Psoas muscle (tissue), 8 donors: ENCODE measurements around the gene CTTNBP2. TPM values are rescaled to one million over a fixed set of nuclear protein-coding genes. Genes with fewer than 3 reads are reported as not detected.

Experiments
- ATAC-seq, 4 donors: fragments of 200-7000 bp; cut with Tn5 transposase; one replicate each; pipeline ENCODE4 v1.9.1; 2020; ENCODE audit warnings: moderate library complexity in 3 of 4, mild to moderate bottlenecking in 2 of 4
- DNase-seq, 2 donors: peaks; one replicate each; pipeline ENCODE4 v3.0.0-alpha.2; 2020
- H3K27ac ChIP-seq: fragments of 200-600 bp; one replicate; pipeline ENCODE4 v1.8.0; 2022
- H3K27me3 ChIP-seq, 3 donors: fragments of 200-600 bp in 1 of 3; one replicate each; pipeline versions ENCODE4 v1.6.1 to v1.8.0; 2013 to 2022; ENCODE audit warnings: low read length in 2 of 3, mild to moderate bottlenecking in 2 of 3, moderate library complexity in 1 of 3; ENCODE audit not compliant: insufficient read depth in 3 of 3
- H3K36me3 ChIP-seq, 2 donors: fragments of 200-600 bp in 1 of 2; one replicate each; pipeline versions ENCODE4 v1.6.1 to v1.8.0; 2013 to 2022; ENCODE audit warnings: low read depth in 1 of 2, mild to moderate bottlenecking in 1 of 2, moderate library complexity in 1 of 2; ENCODE audit not compliant: insufficient read depth in 1 of 2
- H3K4me1 ChIP-seq: fragments of 200-600 bp; one replicate; pipeline ENCODE4 v1.8.0; 2022
- H3K4me3 ChIP-seq: fragments of 200-600 bp; one replicate; pipeline ENCODE4 v1.8.0; 2022; ENCODE audit warnings: mild to moderate bottlenecking
- H3K9me3 ChIP-seq: fragments of 200-600 bp; one replicate; pipeline ENCODE4 v1.8.0; 2022
- CTCF ChIP-seq: fragments of 200-600 bp; IDR thresholded peaks from one replicate; pipeline ENCODE4 v1.8.0; 2022; ENCODE audit warnings: antibody characterized with exemption
- WGBS, 3 donors: extraction: QIAGEN DNeasy Blood & Tissue Kit; methylation state at CpG; one replicate each; pipeline versions ENCODE4 v1.1.6 to v1.1.7; 2013; 5-methylcytosine and 5-hydroxymethylcytosine counted together
- intact Hi-C, 2 donors: fragments of 100-400 bp; cut with DNase I; formaldehyde crosslinking; loops; one replicate each; pipeline versions ENCODE4 v1.11.0 to v1.14.2; 2022
- polyA plus RNA-seq, 3 donors: library from polyadenylated mRNA; stranded (reverse); fragments of 200-250 nt; gene quantifications; one replicate each; pipeline ENCODE4 v1.2.3, GENCODE V29; 2013
- total RNA-seq, 4 donors: library from RNA; stranded (reverse); fragmentation: NEBNext Ultra II Directional in 2 of 4; extraction: Animal tissue kit (Norgen Biotek cat#: 25700) in 2 of 4; gene quantifications; one replicate each; pipeline versions ENCODE4 v1.2.1 to v1.2.4, GENCODE V29; 2021 to 2023
- donor health status: healthy with polysubstance abuse.
- donor health status: DM: no; HTN: no; CAD: no; lungs with moderate emphysema.
- donor health status: Bipolar disorder and iron deficiency.
- donor health status: healthy.
- donor health status: DM: yes; HTN: yes; CAD: no.
- donor health status: DM: no; HTN: no; CAD: no.
- donor health status: DM: no; HTN: no; CAD: no.
- donor health status: DM: yes; HTN: yes; CAD: no.

The CTTNBP2 gene
- total and polyA plus RNA-seq, 7 donors, result 0.10 to 1.8 (median 0.38) TPM

DNA sequence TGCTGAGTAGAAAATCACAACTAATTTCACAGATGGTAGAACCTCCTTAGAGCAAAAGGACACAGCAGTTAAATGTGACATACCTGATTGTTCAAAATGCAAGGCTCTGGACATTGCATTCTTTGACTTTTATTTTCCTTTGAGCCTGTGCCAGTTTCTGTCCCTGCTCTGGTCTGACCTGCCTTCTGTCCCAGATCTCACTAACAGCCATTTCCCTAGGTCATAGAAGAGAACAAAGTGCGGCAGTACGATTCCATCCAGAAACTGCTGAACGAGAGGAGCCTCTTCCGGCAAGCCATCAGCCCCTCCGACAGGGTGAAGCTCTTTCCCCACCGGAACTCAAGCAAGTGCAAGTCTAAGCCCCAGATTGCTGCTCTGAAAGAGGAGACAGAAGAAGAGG is 206.6 kb downstream of the CTTNBP2 start:
- intact Hi-C loops, result no loop called here
- no peak for DNase-seq
- H3K9me3 ChIP-seq, result no peaks in the 10 kb centered on the region
- H3K36me3 ChIP-seq, result no peaks in the 10 kb centered on the region
- H3K27ac ChIP-seq, result no peak overlapping the region
- no peaks in the 10 kb centered on the region for H3K27me3 ChIP-seq
- WGBS, 3 donors, result 88% methylated on average over 6 of the region's 6 CpGs
- TF ChIP-seq CTCF, result no peak
- no peak overlapping the region for H3K4me3 ChIP-seq
- no peaks in the 10 kb centered on the region for H3K4me1 ChIP-seq
- no peak for ATAC-seq

DNA sequence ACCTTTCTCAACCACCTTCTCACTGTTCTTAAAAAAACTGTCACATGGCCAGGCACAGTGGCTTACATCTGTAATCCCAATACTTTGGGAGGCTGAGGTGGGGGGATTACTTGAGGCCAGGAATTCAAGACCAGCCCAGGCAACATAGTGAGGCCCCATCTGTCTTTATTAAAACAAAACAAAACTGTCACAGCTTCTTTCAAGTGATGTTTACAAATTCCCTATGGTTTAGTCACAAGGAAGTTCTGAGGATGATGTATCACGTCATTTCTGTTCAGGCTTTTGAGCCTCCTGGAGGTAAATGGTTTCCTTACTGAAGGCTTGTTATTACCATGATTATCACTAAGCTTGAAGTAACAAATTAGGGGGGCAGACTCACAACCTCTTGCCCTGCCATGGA is 207.2 kb downstream of the CTTNBP2 start:
- no peaks in the 10 kb centered on the region for H3K4me1 ChIP-seq
- intact Hi-C loops, result no loop called here
- DNase-seq (no peak), ATAC-seq (no peak)
- H3K27me3 ChIP-seq, result no peaks in the 10 kb centered on the region
- WGBS, 3 donors, result 67 to 74% (median 69%) methylated on average over 1 of the region's 1 CpG
- no peak overlapping the region for H3K27ac ChIP-seq
- H3K4me3 ChIP-seq, result no peak overlapping the region
- no peaks in the 10 kb centered on the region for H3K36me3 ChIP-seq
- no peak for TF ChIP-seq CTCF
- no peaks in the 10 kb centered on the region for H3K9me3 ChIP-seq

- ATAC-seq, result no peak
- no peak overlapping the region for H3K4me3 ChIP-seq
- H3K27me3 ChIP-seq, result no peaks in the 10 kb centered on the region
- no peak for DNase-seq
- H3K4me1 ChIP-seq, result no peaks in the 10 kb centered on the region
- no peaks in the 10 kb centered on the region for H3K9me3 ChIP-seq
- intact Hi-C loops, result no loop called here
- H3K27ac ChIP-seq, result no peak overlapping the region
- TF ChIP-seq CTCF, result no peak
- no peaks in the 10 kb centered on the region for H3K36me3 ChIP-seq
Observed at GRCh38 chr7:117665368-117665767, 207.9 kb downstream of the CTTNBP2 start.

- no peak overlapping the region for H3K27ac ChIP-seq
- intact Hi-C loops, result no loop called here
- H3K36me3 ChIP-seq, result no peaks in the 10 kb centered on the region
- WGBS, 3 donors, result 88 to 94% (median 88%) methylated on average over 3 of the region's 3 CpGs
- TF ChIP-seq CTCF, result no peak
- no peak for ATAC-seq
- H3K27me3 ChIP-seq, result no peaks in the 10 kb centered on the region
- DNase-seq, result no peak
- no peak overlapping the region for H3K4me3 ChIP-seq
- no peaks in the 10 kb centered on the region for H3K9me3 ChIP-seq
- no peaks in the 10 kb centered on the region for H3K4me1 ChIP-seq
Observed at GRCh38 chr7:117664047-117664446, 209.2 kb downstream of the CTTNBP2 start.

DNA sequence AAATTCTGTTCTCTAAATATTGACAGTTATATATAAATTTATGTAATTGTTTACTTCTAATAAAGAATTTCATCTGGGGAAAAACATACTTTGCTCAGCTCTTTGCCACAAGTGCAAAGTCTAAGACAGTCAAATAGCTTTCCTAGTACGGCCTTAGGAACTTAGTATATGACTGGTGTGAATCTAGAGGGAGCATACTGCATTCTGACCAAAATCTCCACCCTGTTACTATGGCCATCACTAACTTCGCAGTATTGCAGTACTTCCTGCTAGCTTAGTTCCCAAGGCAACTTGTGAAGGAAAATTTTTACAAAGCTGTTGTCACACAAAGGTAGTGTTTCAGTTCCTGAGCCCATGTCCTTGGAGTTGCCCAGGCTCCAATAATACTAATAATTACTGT is 211.9 kb downstream of the CTTNBP2 start:
- Histone ChIP-seq H3K4me1 (no peaks in the 10 kb centered on the region), H3K4me3 (no peak overlapping the region), H3K27me3 (no peaks in the 10 kb centered on the region), H3K36me3 (no peaks in the 10 kb centered on the region), H3K9me3 (no peaks in the 10 kb centered on the region), H3K27ac (no peak overlapping the region)
- no peak for DNase-seq
- intact Hi-C loops, result no loop called here
- TF ChIP-seq CTCF, result no peak
- WGBS, 3 donors, result 70 to 82% (median 78%) methylated on average over 2 of the region's 2 CpGs
- ATAC-seq, result no peak
